ENCODE results near the gene HIF3A. TPM values are rescaled to one million over a fixed set of nuclear protein-coding genes. Genes with fewer than 3 reads are reported as not detected.
A peak's percentile ranks its signal among the peaks of the same experiment; 100 is the strongest.

The HIF3A gene
- polyA plus RNA-seq, 1 donor (not counting 4 experiments of a cell fraction or from before 2014, with no cell fraction given) = 0.01 TPM

DNA sequence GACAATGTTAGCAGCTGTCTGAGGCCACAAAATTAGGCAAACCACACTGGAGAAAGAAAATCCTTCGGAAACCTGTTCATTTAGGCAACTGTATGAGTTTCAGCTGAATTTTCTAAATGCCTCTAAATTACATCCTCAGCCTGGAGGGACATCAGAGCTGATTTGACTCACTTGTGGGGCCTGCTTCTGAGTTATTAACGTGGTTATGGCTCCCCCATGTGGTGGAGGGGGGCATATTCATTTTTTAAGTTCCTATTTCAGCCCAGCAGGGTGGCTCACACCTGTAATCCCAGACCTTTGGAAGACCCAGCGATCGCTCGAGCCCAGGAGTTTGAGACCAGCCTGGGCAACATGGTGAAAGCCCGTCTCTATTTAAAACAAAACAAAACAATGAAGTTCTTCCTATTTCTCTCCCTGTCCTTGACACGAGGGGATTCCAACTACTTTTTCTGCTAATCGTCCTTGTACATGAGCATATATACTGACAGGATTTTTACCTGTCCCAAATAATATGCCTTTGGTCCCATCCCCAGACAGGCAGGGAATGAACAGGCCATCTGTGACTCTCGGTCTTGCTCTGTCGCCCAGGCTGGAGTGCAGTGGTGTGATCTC lies 31.5 kb upstream of the HIF3A start:
- H3K9ac ChIP-seq (ENCODE audit: control insufficient read depth, extremely low read depth, insufficient read depth, low read length) = no peak overlapping the region
- H3K79me2 ChIP-seq (ENCODE audit: control insufficient read depth, insufficient read depth, low read length) = no peaks in the 10 kb centered on the region
- no peak overlapping the region for H3K27ac ChIP-seq (ENCODE audit: control insufficient read depth, insufficient read depth, low read length)
- peak; percentile 83 for FAIRE-seq
- peaks cover 18% of the 10 kb centered on the region for H3K27me3 ChIP-seq (ENCODE audit: control insufficient read depth, extremely low read depth, insufficient read depth, low read length)
- TF ChIP-seq, protein P1, sequence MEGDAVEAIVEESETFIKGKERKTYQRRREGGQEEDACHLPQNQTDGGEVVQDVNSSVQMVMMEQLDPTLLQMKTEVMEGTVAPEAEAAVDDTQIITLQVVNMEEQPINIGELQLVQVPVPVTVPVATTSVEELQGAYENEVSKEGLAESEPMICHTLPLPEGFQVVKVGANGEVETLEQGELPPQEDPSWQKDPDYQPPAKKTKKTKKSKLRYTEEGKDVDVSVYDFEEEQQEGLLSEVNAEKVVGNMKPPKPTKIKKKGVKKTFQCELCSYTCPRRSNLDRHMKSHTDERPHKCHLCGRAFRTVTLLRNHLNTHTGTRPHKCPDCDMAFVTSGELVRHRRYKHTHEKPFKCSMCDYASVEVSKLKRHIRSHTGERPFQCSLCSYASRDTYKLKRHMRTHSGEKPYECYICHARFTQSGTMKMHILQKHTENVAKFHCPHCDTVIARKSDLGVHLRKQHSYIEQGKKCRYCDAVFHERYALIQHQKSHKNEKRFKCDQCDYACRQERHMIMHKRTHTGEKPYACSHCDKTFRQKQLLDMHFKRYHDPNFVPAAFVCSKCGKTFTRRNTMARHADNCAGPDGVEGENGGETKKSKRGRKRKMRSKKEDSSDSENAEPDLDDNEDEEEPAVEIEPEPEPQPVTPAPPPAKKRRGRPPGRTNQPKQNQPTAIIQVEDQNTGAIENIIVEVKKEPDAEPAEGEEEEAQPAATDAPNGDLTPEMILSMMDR (optimal IDR thresholded peaks at IDR 0.05 in 1 of 3, IDR thresholded peaks at IDR 0.05 in 1 of 3, conservative IDR thresholded peaks at IDR 0.05 in 1 of 3; ENCODE audit: extremely low read depth in 1 of 3, insufficient read depth in 2 of 3, low read length in 3 of 3) = peak; percentile 69 to 82 (median 82)
- no peak for TF ChIP-seq EZH2 (IDR thresholded peaks at IDR 0.05; ENCODE audit: low read length)
- no peak overlapping the region for H2AFZ ChIP-seq (ENCODE audit: control insufficient read depth, low read length)
- no peaks in the 10 kb centered on the region for H4K20me1 ChIP-seq (ENCODE audit: control insufficient read depth, extremely low read depth, insufficient read depth, low read length)
- H3K4me2 ChIP-seq (ENCODE audit: control insufficient read depth, extremely low read depth, insufficient read depth, low read depth, low read length) = no peak overlapping the region
- peaks cover 13% of the 10 kb centered on the region for H3K4me1 ChIP-seq (ENCODE audit: control insufficient read depth, extremely low read depth, insufficient read depth, low read length)
- peak; percentile 69 for DNase-seq (ENCODE audit: low read depth, low spot score)
- no peaks in the 10 kb centered on the region for H3K36me3 ChIP-seq (ENCODE audit: control insufficient read depth in 2 of 2, extremely low read depth in 1 of 2, insufficient read depth in 2 of 2, low read length in 2 of 2)
- no peaks in the 10 kb centered on the region for H3K9me1 ChIP-seq (ENCODE audit: control insufficient read depth, extremely low read depth, insufficient read depth, low read length)
- H3K9me3 ChIP-seq (ENCODE audit: control insufficient read depth, low read depth, low read length) = no peaks in the 10 kb centered on the region
- no peak overlapping the region for H3K4me3 ChIP-seq (ENCODE audit: control insufficient read depth in 2 of 3, extremely low read depth in 1 of 3, insufficient read depth in 2 of 3, low read depth in 1 of 3, low read length in 3 of 3)
- dilution Hi-C loops (cut with MboI; ENCODE audit: extremely low pct_ligation_motif_present, low sequenced_read_pairs) = no loop called here

- no peak overlapping the region for H2AFZ ChIP-seq (ENCODE audit: control insufficient read depth, low read length)
- no peaks in the 10 kb centered on the region for H3K79me2 ChIP-seq (ENCODE audit: control insufficient read depth, insufficient read depth, low read length)
- H3K4me1 ChIP-seq (ENCODE audit: control insufficient read depth, extremely low read depth, insufficient read depth, low read length) = peaks cover 4% of the 10 kb centered on the region
- H3K4me3 ChIP-seq (ENCODE audit: control insufficient read depth in 2 of 3, extremely low read depth in 1 of 3, insufficient read depth in 2 of 3, low read depth in 1 of 3, low read length in 3 of 3) = no peak overlapping the region
- H3K9ac ChIP-seq (ENCODE audit: control insufficient read depth, extremely low read depth, insufficient read depth, low read length) = no peak overlapping the region
- dilution Hi-C loops (cut with MboI; ENCODE audit: extremely low pct_ligation_motif_present, low sequenced_read_pairs) = no loop called here
- no peaks in the 10 kb centered on the region for H3K9me1 ChIP-seq (ENCODE audit: control insufficient read depth, extremely low read depth, insufficient read depth, low read length)
- H3K27ac ChIP-seq (ENCODE audit: control insufficient read depth, insufficient read depth, low read length) = no peak overlapping the region
- peaks cover 3% of the 10 kb centered on the region for H3K27me3 ChIP-seq (ENCODE audit: control insufficient read depth, extremely low read depth, insufficient read depth, low read length)
- no peak overlapping the region for H3K4me2 ChIP-seq (ENCODE audit: control insufficient read depth, extremely low read depth, insufficient read depth, low read depth, low read length)
- DNase-seq (ENCODE audit: low read depth, low spot score) (no peak), FAIRE-seq (no peak)
- H4K20me1 ChIP-seq (ENCODE audit: control insufficient read depth, extremely low read depth, insufficient read depth, low read length) = no peaks in the 10 kb centered on the region
- no peaks in the 10 kb centered on the region for H3K36me3 ChIP-seq (ENCODE audit: control insufficient read depth in 2 of 2, extremely low read depth in 1 of 2, insufficient read depth in 2 of 2, low read length in 2 of 2)
- TF ChIP-seq EZH2 (IDR thresholded peaks at IDR 0.05; ENCODE audit: low read length) = no peak
- no peaks in the 10 kb centered on the region for H3K9me3 ChIP-seq (ENCODE audit: control insufficient read depth, low read depth, low read length)
Measured at GRCh38 chr19:46269101-46269500, 27.7 kb upstream of the HIF3A start.

All from keratinocyte (primary cell).